OCI-LY1 (cell line): Measurements from ENCODE around the gene DEPDC5.

Experiments used
- H2AFZ ChIP-seq: fragments of 200-600 bp; sonication (generic), shearing (Covaris generic); 2 replicates; pipeline ENCODE4 v1.6.0; 2014; ENCODE audit warnings: antibody characterized with exemption, mild to moderate bottlenecking, low read length
- H3F3A ChIP-seq: fragments of 200-600 bp; sonication (generic), shearing (Covaris generic); 2 replicates; pipeline ENCODE4 v1.6.0; 2014; ENCODE audit warnings: mild to moderate bottlenecking, antibody characterized with exemption, low read length, moderate library complexity; ENCODE audit not compliant: insufficient read depth
- H3K27ac ChIP-seq: fragments of 200-600 bp; sonication (generic); 2 replicates; pipeline ENCODE4 v1.5.1; 2014; ENCODE audit warnings: low read length, mixed run types, mild to moderate bottlenecking, low read depth; ENCODE audit not compliant: poor library complexity, severe bottlenecking
- H3K27me3 ChIP-seq: fragments of 200-600 bp; sonication (generic); 2 replicates; pipeline ENCODE4 v1.6.0; 2014; ENCODE audit warnings: antibody characterized with exemption, mild to moderate bottlenecking, low read length, moderate library complexity; ENCODE audit not compliant: insufficient read depth
- H3K36me3 ChIP-seq: fragments of 200-600 bp; sonication (generic); 2 replicates; pipeline ENCODE4 v1.6.1; 2014; ENCODE audit warnings: mild to moderate bottlenecking, antibody characterized with exemption, low read length, moderate library complexity, mixed read lengths; ENCODE audit not compliant: insufficient read depth
- H3K4me1 ChIP-seq: fragments of 200-600 bp; sonication (generic); 2 replicates; pipeline ENCODE4 v1.5.1; 2014; ENCODE audit warnings: mild to moderate bottlenecking, low read length, moderate library complexity; ENCODE audit not compliant: insufficient read depth, severe bottlenecking
- H3K4me2 ChIP-seq: fragments of 200-600 bp; sonication (generic), shearing (Covaris generic); 2 replicates; pipeline ENCODE4 v1.6.1; 2014; ENCODE audit warnings: low read length
- H3K4me3 ChIP-seq: fragments of 200-600 bp; sonication (generic); 2 replicates; pipeline ENCODE4 v1.5.1; 2014; ENCODE audit warnings: low read length, low read depth, mild to moderate bottlenecking, mixed read lengths; ENCODE audit not compliant: poor library complexity, severe bottlenecking
- H3K79me2 ChIP-seq: fragments of 200-600 bp; shearing (Covaris generic); 2 replicates; pipeline ENCODE4 v1.6.1; 2016; ENCODE audit warnings: mixed run types, low read length, mixed read lengths; ENCODE audit not compliant: insufficient read depth
- H3K9ac ChIP-seq: fragments of 200-600 bp; sonication (generic), shearing (Covaris generic); 2 replicates; pipeline ENCODE4 v1.6.1; 2014; ENCODE audit warnings: mild to moderate bottlenecking, low read length, mixed read lengths
- H3K9me2 ChIP-seq: fragments of 200-600 bp; sonication (generic), shearing (Covaris generic); 2 replicates; pipeline ENCODE4 v1.6.1; 2014; ENCODE audit warnings: low read depth, mild to moderate bottlenecking, low read length, mixed read lengths
- H3K9me3 ChIP-seq: fragments of 200-600 bp; shearing (Covaris generic); 2 replicates; pipeline ENCODE4 v1.6.1; 2014; ENCODE audit warnings: low read length, mixed read lengths
- H4K20me1 ChIP-seq: fragments of 200-600 bp; sonication (generic), shearing (Covaris generic); 2 replicates; pipeline ENCODE4 v1.6.0; 2016; ENCODE audit warnings: mild to moderate bottlenecking, low read length; ENCODE audit not compliant: insufficient read depth
- EZH2 ChIP-seq: fragments of 200-600 bp; sonication (generic), shearing (Covaris generic); IDR thresholded peaks from 2 replicates; pipeline ENCODE4 v1.8.0; 2017; ENCODE audit warnings: borderline replicate concordance, mixed run types, mild to moderate bottlenecking, antibody characterized with exemption, low read length, moderate library complexity, mixed read lengths
- TF ChIP-seq, protein P1 (sequence below): fragments of 200-600 bp; sonication (generic), shearing (Covaris generic); IDR thresholded peaks from 2 replicates; pipeline ENCODE4 v1.5.1; 2017; ENCODE audit warnings: mild to moderate bottlenecking, antibody characterized with exemption, low read length, moderate library complexity, mixed read lengths

The DEPDC5 gene

DNA sequence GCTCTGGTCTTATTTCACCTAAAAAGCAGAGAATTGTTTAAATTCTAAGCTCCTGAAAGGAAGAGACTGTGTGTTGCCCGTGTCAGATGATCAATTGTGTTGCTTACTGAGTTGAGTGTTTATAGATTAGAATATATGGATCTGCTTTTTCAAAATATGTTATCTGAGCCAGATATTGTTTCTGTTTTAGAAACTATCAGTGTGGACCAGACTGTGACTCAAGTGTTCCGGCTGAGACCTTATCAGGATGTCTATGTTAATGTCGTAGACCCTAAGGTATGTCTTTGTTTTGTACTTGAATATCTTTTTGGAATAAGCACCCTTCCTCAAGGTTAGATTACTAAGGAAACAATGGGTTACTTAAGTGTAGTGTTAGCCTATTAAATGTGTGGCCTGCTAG is 11.0 kb downstream of the DEPDC5 start:
- Histone ChIP-seq H3K9me2 (no peaks in the 10 kb centered on the region), H3K79me2 (no peaks in the 10 kb centered on the region), H2AFZ (no peak overlapping the region), H3K4me2 (no peak overlapping the region), H3K4me1 (no peaks in the 10 kb centered on the region), H3K9me3 (no peaks in the 10 kb centered on the region), H3K27ac (no peak overlapping the region), H3K9ac (no peak overlapping the region), H3F3A (no peaks in the 10 kb centered on the region), H3K36me3 (peaks cover 77% of the 10 kb centered on the region), H3K4me3 (no peak overlapping the region), H3K27me3 (no peaks in the 10 kb centered on the region), H4K20me1 (no peaks in the 10 kb centered on the region)
- TF ChIP-seq, protein P1, sequence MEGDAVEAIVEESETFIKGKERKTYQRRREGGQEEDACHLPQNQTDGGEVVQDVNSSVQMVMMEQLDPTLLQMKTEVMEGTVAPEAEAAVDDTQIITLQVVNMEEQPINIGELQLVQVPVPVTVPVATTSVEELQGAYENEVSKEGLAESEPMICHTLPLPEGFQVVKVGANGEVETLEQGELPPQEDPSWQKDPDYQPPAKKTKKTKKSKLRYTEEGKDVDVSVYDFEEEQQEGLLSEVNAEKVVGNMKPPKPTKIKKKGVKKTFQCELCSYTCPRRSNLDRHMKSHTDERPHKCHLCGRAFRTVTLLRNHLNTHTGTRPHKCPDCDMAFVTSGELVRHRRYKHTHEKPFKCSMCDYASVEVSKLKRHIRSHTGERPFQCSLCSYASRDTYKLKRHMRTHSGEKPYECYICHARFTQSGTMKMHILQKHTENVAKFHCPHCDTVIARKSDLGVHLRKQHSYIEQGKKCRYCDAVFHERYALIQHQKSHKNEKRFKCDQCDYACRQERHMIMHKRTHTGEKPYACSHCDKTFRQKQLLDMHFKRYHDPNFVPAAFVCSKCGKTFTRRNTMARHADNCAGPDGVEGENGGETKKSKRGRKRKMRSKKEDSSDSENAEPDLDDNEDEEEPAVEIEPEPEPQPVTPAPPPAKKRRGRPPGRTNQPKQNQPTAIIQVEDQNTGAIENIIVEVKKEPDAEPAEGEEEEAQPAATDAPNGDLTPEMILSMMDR, result no peak
- no peak for TF ChIP-seq EZH2

DNA sequence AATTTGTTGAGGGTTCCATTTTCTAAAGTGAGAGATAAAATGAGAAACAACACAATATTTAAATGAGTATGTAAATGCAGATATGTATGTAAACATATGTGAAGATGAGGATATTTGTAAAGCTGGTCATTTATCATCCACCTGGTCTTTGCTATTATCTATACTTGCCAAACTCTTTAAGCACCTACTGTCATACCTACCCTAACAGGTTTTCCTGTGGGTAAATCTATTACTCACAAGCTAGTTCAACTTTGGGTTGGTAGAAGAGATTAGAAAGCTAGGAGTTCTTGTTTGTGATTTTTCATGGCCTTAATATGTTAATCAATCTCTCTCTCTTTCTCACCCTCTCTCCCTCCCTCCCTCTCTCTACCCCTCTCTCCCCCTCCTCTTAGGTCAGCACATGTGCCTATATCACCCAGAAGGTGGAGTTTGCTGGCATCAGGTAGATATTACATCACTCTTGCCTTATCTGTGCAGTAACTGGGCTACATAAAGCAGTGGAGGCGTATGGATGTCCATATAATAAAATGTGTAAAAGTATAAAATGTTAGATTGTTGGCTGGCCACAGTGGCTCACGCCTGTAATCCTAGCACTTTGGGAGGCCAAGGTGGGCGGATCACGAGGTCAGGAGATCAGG is 14.7 kb downstream of the DEPDC5 start:
- Histone ChIP-seq H3K4me2 (no peak overlapping the region), H3K9ac (no peak overlapping the region), H3K4me1 (no peaks in the 10 kb centered on the region), H3F3A (no peaks in the 10 kb centered on the region), H3K9me2 (no peaks in the 10 kb centered on the region), H4K20me1 (no peaks in the 10 kb centered on the region), H3K36me3 (peaks cover 77% of the 10 kb centered on the region), H3K4me3 (no peak overlapping the region), H3K27me3 (no peaks in the 10 kb centered on the region), H2AFZ (no peak overlapping the region), H3K79me2 (no peaks in the 10 kb centered on the region), H3K27ac (no peak overlapping the region), H3K9me3 (no peaks in the 10 kb centered on the region)
- TF ChIP-seq, protein P1, result no peak
- TF ChIP-seq EZH2, result no peak

DNA sequence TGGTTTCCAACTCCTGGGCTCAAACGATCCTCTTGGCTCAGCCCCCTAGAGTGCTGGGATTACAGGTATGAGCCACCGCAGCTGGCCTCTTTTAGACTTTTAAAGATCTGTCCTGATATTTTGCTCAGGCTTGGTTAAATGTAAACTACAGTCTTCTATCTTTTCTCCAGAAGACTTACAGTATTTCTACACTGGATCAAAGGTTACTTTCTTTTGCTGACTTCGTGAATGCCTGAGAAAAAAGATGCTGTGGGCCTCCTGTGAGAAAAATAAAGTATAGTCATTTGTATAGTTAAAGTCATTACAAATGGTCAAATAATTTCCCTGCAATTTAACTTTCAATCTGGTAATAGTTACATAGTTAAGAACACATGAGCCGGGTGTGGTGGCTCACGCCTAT is 19.6 kb downstream of the DEPDC5 start:
- Histone ChIP-seq H3F3A (no peaks in the 10 kb centered on the region), H3K9me3 (no peaks in the 10 kb centered on the region), H3K4me1 (no peaks in the 10 kb centered on the region), H3K79me2 (no peaks in the 10 kb centered on the region), H3K27ac (no peak overlapping the region), H3K27me3 (no peaks in the 10 kb centered on the region), H4K20me1 (no peaks in the 10 kb centered on the region), H3K4me3 (no peak overlapping the region), H2AFZ (no peak overlapping the region), H3K9ac (no peak overlapping the region), H3K9me2 (no peaks in the 10 kb centered on the region), H3K36me3 (peaks cover 74% of the 10 kb centered on the region), H3K4me2 (no peak overlapping the region)
- TF ChIP-seq EZH2, result no peak
- TF ChIP-seq, protein P1, result no peak
